Left renal pelvis (tissue), 4 donors: ENCODE results near the gene RGS17. TPM values are rescaled to one million over a fixed set of nuclear protein-coding genes. Genes with fewer than 3 reads are reported as not detected.
"Not testable (repeated sequence)": the region's sequence is repeated elsewhere in the genome, so short reads cannot be mapped to it uniquely, and the experiment has no call there.

Experiments used
- DNase-seq, 4 donors: peaks; one replicate each; pipeline ENCODE4 v3.0.0-alpha.2; 2013; ENCODE audit warnings: low read depth in 4 of 4, low spot score in 3 of 4
- polyA plus RNA-seq, 4 donors: library from polyadenylated mRNA; unstranded; fragments of 120-200 nt; gene quantifications; one replicate each; pipeline ENCODE4 v1.2.1, GENCODE V29; 2013; ENCODE audit not compliant: insufficient read length in 4 of 4

RGS17 gene, protein sequence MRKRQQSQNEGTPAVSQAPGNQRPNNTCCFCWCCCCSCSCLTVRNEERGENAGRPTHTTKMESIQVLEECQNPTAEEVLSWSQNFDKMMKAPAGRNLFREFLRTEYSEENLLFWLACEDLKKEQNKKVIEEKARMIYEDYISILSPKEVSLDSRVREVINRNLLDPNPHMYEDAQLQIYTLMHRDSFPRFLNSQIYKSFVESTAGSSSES
- polyA plus RNA-seq, result 1 to 10 TPM; 2.3 to 4.1 (median 3.2) TPM

GRCh38 chr6:153131037-153131981 is at the start of gene RGS17:
Gene RGS17 (minus strand): TSS chr6:153131282. CDS start chr6:153044018, 87,264 bp downstream.
- DNase-seq, result peak in 3 of 4 donors; percentile 61 to 74 (median 65)

- DNase-seq, result no peak
Observed at GRCh38 chr6:153172815-153173214, 41.7 kb upstream of the RGS17 start.

GRCh38 chr6:153170511-153170910 is 39.4 kb upstream of the RGS17 start:
- no peak for DNase-seq

DNA sequence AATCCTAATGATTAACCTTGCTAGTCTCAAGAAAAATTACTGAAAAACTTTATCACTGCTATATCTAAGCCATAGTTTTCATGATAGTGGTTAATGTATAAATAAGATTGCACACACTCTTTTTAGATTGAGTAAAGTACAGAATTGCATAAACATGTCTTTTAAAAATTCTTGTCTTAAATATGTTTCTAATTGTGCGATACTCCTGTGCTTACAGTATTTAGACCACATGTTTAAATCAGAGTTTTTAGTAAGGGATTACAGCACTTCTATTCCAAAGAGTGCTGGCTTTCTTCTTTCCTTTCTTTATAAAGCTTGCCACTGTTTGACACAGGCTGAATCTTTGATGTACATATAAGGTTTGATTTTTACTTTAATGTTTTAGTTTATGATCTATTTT is 36.8 kb upstream of the RGS17 start:
- DNase-seq, result no peak

DNA sequence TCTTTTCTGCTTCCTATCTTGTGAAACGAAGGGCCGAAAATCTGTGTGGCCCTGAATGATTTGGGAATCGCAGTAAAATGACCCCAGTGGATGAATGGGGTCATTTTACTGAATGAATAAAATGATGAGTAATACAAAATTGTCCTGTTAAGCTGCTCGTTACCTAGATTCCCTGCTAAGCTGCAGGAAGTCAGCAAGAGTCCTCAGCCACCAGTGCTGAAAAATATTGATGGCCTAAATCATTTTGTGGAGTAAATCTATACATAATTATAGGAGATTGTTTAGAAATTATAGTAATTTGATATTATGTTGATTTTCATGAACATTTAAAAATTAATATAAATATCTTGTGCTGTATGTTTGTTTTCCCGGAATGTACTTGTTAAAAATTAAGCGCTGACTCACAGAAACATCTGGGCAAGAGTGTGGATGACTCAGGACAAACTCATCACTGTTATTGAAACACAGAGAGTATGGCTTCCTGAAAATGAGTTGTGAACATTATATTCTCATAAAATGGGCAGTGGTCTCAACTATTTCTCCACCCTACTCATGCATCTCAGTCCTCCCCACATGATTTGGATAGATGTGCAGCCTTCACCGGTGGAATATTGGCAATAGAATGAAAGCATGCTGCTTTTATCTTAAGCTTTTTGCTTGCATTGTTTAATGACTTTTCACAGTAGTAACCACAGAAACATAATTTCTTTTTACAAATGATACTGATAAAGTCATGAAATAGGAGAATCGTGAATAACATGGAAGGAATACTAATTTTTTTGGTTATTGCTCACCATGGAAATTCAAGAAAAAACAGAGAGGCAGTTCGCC is 36.2 kb upstream of the RGS17 start:
- no peak for DNase-seq

DNA sequence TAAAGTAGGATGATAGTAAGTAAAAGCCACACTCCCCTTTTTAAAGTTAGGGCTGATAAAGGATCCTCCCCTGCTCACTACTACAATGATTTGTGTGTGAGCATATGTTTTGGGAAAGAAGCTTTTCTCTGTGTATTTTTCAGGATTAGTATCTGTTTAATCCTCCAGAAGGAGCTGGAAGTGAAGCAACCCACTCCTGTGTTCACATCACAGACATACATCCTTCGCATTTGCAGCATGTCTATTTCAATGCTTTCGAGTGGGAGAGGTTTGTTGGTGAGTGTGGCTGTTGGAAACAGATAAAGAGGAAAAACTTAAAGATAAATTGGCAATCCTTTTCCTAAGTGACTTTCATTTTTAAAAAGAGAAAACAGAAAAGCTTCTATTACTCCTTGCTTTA is 31.6 kb upstream of the RGS17 start:
- DNase-seq, result no peak

GRCh38 chr6:153162172-153162571 is 31.1 kb upstream of the RGS17 start:
- DNase-seq, result no peak

DNA sequence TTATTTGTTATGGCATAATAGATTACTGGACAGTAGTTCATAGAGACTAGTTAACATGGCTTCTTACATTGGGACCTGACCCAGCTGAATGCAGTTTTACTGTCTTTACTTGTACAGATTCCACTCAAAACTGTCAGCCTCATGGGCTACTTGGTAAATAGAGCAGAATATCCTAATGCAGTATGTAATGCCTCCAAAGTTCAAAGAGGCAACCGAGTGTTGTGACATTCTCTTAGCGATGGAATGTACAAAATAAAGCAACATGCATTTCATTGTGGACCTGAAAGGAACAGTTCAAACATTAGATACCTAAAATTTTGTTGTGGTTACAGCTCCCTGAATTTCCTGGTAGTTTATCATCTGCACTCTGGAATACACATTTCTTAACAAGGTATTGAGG is 29.1 kb upstream of the RGS17 start:
- DNase-seq, result no peak

DNA sequence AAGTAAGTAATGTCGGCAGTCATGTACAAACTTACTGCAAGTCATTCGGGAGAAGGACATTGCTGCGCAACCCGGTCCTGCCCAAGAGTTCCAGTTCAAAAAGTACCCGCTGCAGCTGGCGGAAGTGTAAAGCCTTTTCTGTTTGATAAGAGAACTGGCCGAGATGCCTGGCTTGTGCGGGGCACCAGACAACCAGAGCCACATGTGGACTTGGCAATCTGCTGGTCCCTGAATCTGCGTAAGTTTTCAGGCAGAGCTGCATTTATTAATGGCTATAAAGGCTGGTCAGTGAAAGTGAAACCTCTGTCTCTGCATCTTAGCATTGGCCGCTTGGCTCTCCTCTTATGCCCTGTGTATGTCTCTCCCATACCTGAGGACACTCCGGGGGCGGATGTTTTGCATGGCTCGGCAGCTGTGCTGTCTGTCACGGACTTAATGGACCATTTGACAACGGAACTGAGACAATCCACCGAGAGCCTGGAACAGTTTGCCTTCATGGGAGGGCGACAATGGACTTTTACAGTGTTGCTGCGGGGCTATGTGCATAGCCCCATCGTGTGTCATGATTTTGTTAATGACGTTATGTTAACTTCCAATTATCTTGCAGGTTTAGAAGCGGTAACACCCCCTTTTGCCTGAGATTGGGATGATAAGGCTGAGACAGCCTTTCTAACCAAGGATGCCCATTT is 19.8 kb upstream of the RGS17 start:
- DNase-seq, result peak; percentile 55 to 85 (median 58)

DNA sequence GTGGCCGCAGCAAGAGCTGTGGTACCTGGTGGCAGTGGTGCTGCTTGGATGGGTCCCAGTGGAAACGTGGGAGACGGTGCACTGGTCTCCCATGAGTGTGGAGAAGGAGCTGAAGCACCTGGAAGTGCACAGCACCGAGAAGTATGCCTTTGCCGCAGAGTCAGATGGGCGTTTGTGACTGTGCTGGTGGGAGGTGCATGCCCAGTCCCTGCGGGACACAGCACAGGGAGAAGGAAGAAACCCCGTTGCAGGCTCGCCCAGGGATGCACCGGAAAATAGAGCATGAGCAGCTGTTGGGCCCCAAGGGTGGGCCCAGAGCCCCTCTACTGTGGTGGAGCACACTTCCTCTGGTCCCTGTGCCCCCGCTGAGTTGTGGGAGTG is 19.3 kb upstream of the RGS17 start:
- no peak for DNase-seq

- DNase-seq, result peak in 1 of 4 donors; percentile 27
Observed at GRCh38 chr6:153149891-153150290, 18.8 kb upstream of the RGS17 start.

DNA sequence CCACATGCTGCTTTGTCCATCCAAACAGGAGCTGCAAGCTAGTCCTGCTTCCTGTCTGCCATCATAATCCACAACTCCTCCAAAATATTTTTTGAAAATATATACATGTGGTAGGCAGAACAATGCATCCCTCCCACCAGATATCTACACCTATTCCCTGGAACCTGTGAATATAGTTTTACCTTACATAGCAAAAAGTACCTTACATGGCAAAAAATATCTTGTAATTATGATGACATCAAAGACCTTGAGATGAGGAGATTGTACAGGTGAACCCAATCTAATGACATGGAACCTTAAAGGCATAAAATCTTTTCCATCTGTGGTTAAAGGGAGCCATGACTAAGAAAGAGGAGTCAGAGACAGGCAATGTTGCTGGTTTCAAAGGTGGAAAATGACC is 15.3 kb upstream of the RGS17 start:
- no peak for DNase-seq

- DNase-seq, result no peak
Observed at GRCh38 chr6:153145591-153145990, 14.5 kb upstream of the RGS17 start.

GRCh38 chr6:153143200-153143599 is 12.1 kb upstream of the RGS17 start:
- no peak for DNase-seq

GRCh38 chr6:153140299-153140698 is 9.2 kb upstream of the RGS17 start:
- DNase-seq, result no peak

DNA sequence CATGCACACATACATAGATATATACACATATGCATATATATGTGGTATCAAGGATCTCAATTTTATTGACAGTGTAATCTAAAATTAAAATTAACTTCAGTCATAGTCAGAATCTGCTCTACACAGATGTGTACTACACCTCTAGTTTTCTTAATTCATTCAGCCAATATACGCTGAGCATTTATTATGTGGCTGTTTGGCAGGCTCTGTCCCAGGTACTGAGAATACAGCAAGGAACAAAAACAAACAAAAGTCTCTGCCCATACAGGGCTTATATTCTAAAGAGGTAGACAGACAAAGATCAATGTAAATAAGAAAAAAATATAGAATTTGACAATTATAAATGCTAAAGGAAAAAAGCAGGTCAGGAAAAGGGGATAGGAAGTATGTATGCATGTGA is 7.8 kb upstream of the RGS17 start:
- no peak for DNase-seq

- DNase-seq, result no peak
Observed at GRCh38 chr6:153135681-153136080, 4.6 kb upstream of the RGS17 start.

GRCh38 chr6:153133667-153134066 is 2.6 kb upstream of the RGS17 start:
- DNase-seq, result not testable (repeated sequence)

- DNase-seq, result no peak
Observed at GRCh38 chr6:153130515-153131036, 506 bp downstream of the RGS17 start.

GRCh38 chr6:153129873-153130514 is 1.1 kb downstream of the RGS17 start:
- DNase-seq, result peak in 1 of 4 donors; percentile 6
